ENCODE data around the gene ACADM. TPM values are rescaled to one million over a fixed set of nuclear protein-coding genes. Genes with fewer than 3 reads are reported as not detected.

The ACADM gene
- total and polyA plus RNA-seq, 2 of the 13 experiments (the other 11 are each of a cell fraction or from before 2014, with no cell fraction given) = 43.7 to 92.2 TPM

- Histone ChIP-seq H3K27ac (ENCODE audit: extremely low read length, insufficient read depth, low read length) (no peak overlapping the region), H3K4me3 (replicated peaks in 1 of 3; ENCODE audit: insufficient read depth in 1 of 3, low read depth in 2 of 3, low read length in 3 of 3) (no peak overlapping the region), H3K27me3 (ENCODE audit: control insufficient read depth in 1 of 2, insufficient read depth in 2 of 2, low read length in 2 of 2) (no peaks in the 10 kb centered on the region), H3K9me3 (ENCODE audit: low read length) (no peaks in the 10 kb centered on the region), H4K20me1 (ENCODE audit: insufficient read depth, low read length) (no peaks in the 10 kb centered on the region), H3K4me2 (ENCODE audit: low read depth, low read length) (no peak overlapping the region), H3K4me1 (ENCODE audit: insufficient read depth, low read length) (no peaks in the 10 kb centered on the region), H3K9ac (ENCODE audit: insufficient read depth, low read depth, low read length) (no peak overlapping the region), H3K79me2 (ENCODE audit: insufficient read depth, low read length) (no peaks in the 10 kb centered on the region), H2AFZ (ENCODE audit: low read length) (no peak overlapping the region), H3K36me3 (replicated peaks in 1 of 2; ENCODE audit: control insufficient read depth in 1 of 2, insufficient read depth in 2 of 2, low read length in 2 of 2) (peaks cover 0 to 2% of the 10 kb centered on the region in 2 experiments; a peak in 1 of 5 replicates)
- no TSS peak for BruUV-seq (replicated peaks)
- in situ Hi-C loops (cut with HindIII; ENCODE audit: extremely low pct_ligation_motif_present, low pct_unique_long_range_greater_than_20kb) = no loop called here
- TF ChIP-seq ATF3 (CRISPR knock-in tag; IDR thresholded peaks at IDR 0.05) (no peak), ZNF83 (CRISPR knock-in tag; IDR thresholded peaks at IDR 0.05; ENCODE audit: borderline replicate concordance) (no peak), ZFY (CRISPR knock-in tag; IDR thresholded peaks at IDR 0.05) (no peak), MBNL3 (CRISPR knock-in tag; conservative IDR thresholded peaks at IDR 0.05) (no peak)
- ATAC-seq (no peak), DNase-seq (ENCODE audit: low spot score) (no peak), FAIRE-seq (no peak)
- 3% methylated on average over 1 of the region's 1 CpG for WGBS (ENCODE audit: low lambda C conversion rate)
- POLR2A ChIA-PET = interaction anchor here (1.0 kb wide), 1 partner anchor 18 kb away, joined by 5 read pairs; the partner anchor contains the start of gene RABGGTB
- intact Hi-C loops (cut with micrococcal nuclease; ENCODE audit: unreplicated experiment) = no loop called here
- CTCF ChIA-PET (ENCODE audit: low intra/inter-chr PET ratio, low total read pairs) = no interaction called here
Observed at GRCh38 chr1:75768016-75768415, 43.5 kb downstream of the ACADM start.

DNA sequence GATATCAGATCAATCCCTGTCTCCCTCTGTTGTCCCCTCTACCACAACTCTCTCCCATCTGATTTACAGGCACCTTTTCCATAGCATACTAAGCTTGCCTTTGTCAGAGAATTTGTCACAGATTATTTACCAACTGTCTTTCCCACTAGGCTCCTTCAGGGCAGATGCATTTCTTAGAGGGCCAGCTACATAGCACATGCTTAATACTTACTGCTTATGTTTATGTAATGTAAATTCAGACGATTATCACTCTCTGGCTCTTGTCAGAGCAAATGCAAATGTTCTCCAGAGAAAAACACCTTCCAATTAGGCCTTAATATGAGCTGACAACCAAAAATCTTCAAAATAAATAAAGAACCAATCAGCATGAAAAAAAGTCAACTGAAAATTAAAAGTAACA, 46.3 kb downstream of the ACADM start:
- Histone ChIP-seq H4K20me1 (ENCODE audit: insufficient read depth, low read length) (no peaks in the 10 kb centered on the region), H3K27ac (ENCODE audit: extremely low read length, insufficient read depth, low read length) (no peak overlapping the region), H3K79me2 (ENCODE audit: insufficient read depth, low read length) (no peaks in the 10 kb centered on the region), H3K4me3 (replicated peaks in 1 of 3; ENCODE audit: insufficient read depth in 1 of 3, low read depth in 2 of 3, low read length in 3 of 3) (no peak overlapping the region), H3K4me2 (ENCODE audit: low read depth, low read length) (no peak overlapping the region), H2AFZ (ENCODE audit: low read length) (no peak overlapping the region), H3K9ac (ENCODE audit: insufficient read depth, low read depth, low read length) (no peak overlapping the region), H3K36me3 (replicated peaks in 1 of 2; ENCODE audit: control insufficient read depth in 1 of 2, insufficient read depth in 2 of 2, low read length in 2 of 2) (no peaks in the 10 kb centered on the region), H3K27me3 (ENCODE audit: control insufficient read depth in 1 of 2, insufficient read depth in 2 of 2, low read length in 2 of 2) (no peaks in the 10 kb centered on the region), H3K4me1 (ENCODE audit: insufficient read depth, low read length) (no peaks in the 10 kb centered on the region), H3K9me3 (ENCODE audit: low read length) (no peaks in the 10 kb centered on the region)
- ATAC-seq (no peak), DNase-seq (ENCODE audit: low spot score) (no peak), FAIRE-seq (no peak)
- TF ChIP-seq POLR2AphosphoS2 (IDR thresholded peaks at IDR 0.05; ENCODE audit: low read depth, low read length) (no peak), CEBPG (CRISPR knock-in tag; IDR thresholded peaks at IDR 0.05) (no peak), STAT5B (CRISPR knock-in tag; IDR thresholded peaks at IDR 0.05) (no peak), DR1 (CRISPR knock-in tag; IDR thresholded peaks at IDR 0.05) (no peak), ZNF644 (CRISPR knock-in tag; IDR thresholded peaks at IDR 0.05; ENCODE audit: low read depth) (no peak), PAF1 (CRISPR knock-in tag; IDR thresholded peaks at IDR 0.05) (no peak), MZF1 (CRISPR knock-in tag; IDR thresholded peaks at IDR 0.05; ENCODE audit: borderline replicate concordance) (no peak), ZNF577 (CRISPR knock-in tag; IDR thresholded peaks at IDR 0.05; ENCODE audit: borderline replicate concordance, low read depth) (no peak), ZNF83 (CRISPR knock-in tag; IDR thresholded peaks at IDR 0.05; ENCODE audit: borderline replicate concordance) (no peak)
- ChIA-PET CTCF (ENCODE audit: low intra/inter-chr PET ratio, low total read pairs) (no interaction called here), POLR2A (no interaction called here)
- WGBS (ENCODE audit: low lambda C conversion rate) = 17% methylated on average over 1 of the region's 1 CpG
- BruUV-seq (replicated peaks) = no TSS peak
- intact Hi-C loops (cut with micrococcal nuclease; ENCODE audit: unreplicated experiment) = no loop called here
- in situ Hi-C loops (cut with HindIII; ENCODE audit: extremely low pct_ligation_motif_present, low pct_unique_long_range_greater_than_20kb) = no loop called here
